Liver (tissue), 3 donors: ENCODE data around the gene OR6X1.

Experiments used
- EGR1 ChIP-seq, 2 donors: IDR thresholded peaks; 2 replicates each; pipeline ENCODE4 v1.6.1; 2016 to 2018; ENCODE audit warnings: antibody characterized with exemption in 2 of 2, low read depth in 2 of 2
- FOXA1 ChIP-seq: IDR thresholded peaks from 2 replicates; pipeline ENCODE4 v1.6.1; 2016; ENCODE audit warnings: antibody characterized with exemption
- GABPA ChIP-seq, 2 donors: IDR thresholded peaks in 1 of 2; conservative IDR thresholded peaks in 1 of 2; 2 replicates each; pipeline ENCODE4 v1.6.1; 2016; ENCODE audit warnings: antibody characterized with exemption in 2 of 2, mild to moderate bottlenecking in 1 of 2, moderate library complexity in 1 of 2
- HNF4G ChIP-seq: IDR thresholded peaks from 2 replicates; pipeline ENCODE4 v1.6.1; 2016; ENCODE audit warnings: antibody characterized with exemption
- JUND ChIP-seq, 2 donors: IDR thresholded peaks; 2 replicates each; pipeline ENCODE4 v1.6.1; 2016; ENCODE audit warnings: antibody characterized with exemption in 2 of 2
- RAD21 ChIP-seq, 2 donors: IDR thresholded peaks; 2 replicates each; pipeline ENCODE4 v1.6.1; 2016; ENCODE audit warnings: antibody characterized with exemption in 2 of 2, mild to moderate bottlenecking in 2 of 2
- TAF1 ChIP-seq: conservative IDR thresholded peaks from 2 replicates; pipeline ENCODE4 v1.6.1; 2016; ENCODE audit warnings: antibody characterized with exemption, mild to moderate bottlenecking
- YY1 ChIP-seq: IDR thresholded peaks from 2 replicates; pipeline ENCODE4 v1.6.1; 2016; ENCODE audit warnings: antibody characterized with exemption, mild to moderate bottlenecking
- TF ChIP-seq, protein P1 (sequence below): fragments of 150-350 bp; IDR thresholded peaks from 2 replicates; pipeline ENCODE4 v1.5.1; 2017; ENCODE audit warnings: improper control_type of control experiment, low read depth, low read length; ENCODE audit not compliant: missing input control
- TF ChIP-seq, protein P2 (sequence below): IDR thresholded peaks from 2 replicates; pipeline ENCODE4 v1.6.1; 2016; ENCODE audit warnings: antibody characterized with exemption, mild to moderate bottlenecking
- TF ChIP-seq, protein P3 (sequence below): IDR thresholded peaks from 2 replicates; pipeline ENCODE4 v1.6.1; 2016; ENCODE audit warnings: antibody characterized with exemption
- donor health status: healthy.
- donor health status: healthy.

DNA sequence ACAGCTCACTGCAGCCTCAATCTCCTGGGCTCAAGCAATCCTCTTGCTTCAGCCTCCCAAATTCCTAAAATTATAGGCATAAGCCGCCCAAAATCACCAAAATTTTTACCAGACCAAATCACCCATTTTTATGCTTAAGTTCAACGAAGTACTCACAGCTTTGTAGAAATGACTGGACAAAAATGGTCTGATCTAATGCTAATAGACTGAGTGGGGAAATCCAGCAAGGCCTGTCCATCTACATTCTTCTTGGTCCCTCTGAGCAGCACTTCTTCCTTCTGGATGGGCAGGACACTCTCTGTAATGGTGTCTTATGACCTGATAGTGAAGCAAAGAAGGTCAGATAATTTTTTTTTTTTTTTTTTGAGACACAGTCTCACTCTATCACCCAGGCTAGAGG is 18.7 kb upstream of the OR6X1 start:
- TF ChIP-seq, protein P1, sequence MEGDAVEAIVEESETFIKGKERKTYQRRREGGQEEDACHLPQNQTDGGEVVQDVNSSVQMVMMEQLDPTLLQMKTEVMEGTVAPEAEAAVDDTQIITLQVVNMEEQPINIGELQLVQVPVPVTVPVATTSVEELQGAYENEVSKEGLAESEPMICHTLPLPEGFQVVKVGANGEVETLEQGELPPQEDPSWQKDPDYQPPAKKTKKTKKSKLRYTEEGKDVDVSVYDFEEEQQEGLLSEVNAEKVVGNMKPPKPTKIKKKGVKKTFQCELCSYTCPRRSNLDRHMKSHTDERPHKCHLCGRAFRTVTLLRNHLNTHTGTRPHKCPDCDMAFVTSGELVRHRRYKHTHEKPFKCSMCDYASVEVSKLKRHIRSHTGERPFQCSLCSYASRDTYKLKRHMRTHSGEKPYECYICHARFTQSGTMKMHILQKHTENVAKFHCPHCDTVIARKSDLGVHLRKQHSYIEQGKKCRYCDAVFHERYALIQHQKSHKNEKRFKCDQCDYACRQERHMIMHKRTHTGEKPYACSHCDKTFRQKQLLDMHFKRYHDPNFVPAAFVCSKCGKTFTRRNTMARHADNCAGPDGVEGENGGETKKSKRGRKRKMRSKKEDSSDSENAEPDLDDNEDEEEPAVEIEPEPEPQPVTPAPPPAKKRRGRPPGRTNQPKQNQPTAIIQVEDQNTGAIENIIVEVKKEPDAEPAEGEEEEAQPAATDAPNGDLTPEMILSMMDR, result no peak
- TF ChIP-seq, protein P2, sequence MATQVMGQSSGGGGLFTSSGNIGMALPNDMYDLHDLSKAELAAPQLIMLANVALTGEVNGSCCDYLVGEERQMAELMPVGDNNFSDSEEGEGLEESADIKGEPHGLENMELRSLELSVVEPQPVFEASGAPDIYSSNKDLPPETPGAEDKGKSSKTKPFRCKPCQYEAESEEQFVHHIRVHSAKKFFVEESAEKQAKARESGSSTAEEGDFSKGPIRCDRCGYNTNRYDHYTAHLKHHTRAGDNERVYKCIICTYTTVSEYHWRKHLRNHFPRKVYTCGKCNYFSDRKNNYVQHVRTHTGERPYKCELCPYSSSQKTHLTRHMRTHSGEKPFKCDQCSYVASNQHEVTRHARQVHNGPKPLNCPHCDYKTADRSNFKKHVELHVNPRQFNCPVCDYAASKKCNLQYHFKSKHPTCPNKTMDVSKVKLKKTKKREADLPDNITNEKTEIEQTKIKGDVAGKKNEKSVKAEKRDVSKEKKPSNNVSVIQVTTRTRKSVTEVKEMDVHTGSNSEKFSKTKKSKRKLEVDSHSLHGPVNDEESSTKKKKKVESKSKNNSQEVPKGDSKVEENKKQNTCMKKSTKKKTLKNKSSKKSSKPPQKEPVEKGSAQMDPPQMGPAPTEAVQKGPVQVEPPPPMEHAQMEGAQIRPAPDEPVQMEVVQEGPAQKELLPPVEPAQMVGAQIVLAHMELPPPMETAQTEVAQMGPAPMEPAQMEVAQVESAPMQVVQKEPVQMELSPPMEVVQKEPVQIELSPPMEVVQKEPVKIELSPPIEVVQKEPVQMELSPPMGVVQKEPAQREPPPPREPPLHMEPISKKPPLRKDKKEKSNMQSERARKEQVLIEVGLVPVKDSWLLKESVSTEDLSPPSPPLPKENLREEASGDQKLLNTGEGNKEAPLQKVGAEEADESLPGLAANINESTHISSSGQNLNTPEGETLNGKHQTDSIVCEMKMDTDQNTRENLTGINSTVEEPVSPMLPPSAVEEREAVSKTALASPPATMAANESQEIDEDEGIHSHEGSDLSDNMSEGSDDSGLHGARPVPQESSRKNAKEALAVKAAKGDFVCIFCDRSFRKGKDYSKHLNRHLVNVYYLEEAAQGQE, result no peak
- no peak for TF ChIP-seq FOXA1
- no peak for TF ChIP-seq YY1
- TF ChIP-seq JUND (IDR thresholded peaks at IDR 0.05), result no peak
- TF ChIP-seq, protein P3, sequence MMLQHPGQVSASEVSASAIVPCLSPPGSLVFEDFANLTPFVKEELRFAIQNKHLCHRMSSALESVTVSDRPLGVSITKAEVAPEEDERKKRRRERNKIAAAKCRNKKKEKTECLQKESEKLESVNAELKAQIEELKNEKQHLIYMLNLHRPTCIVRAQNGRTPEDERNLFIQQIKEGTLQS, result no peak
- no peak for TF ChIP-seq RAD21 (IDR thresholded peaks at IDR 0.05)
- TF ChIP-seq TAF1, result no peak
- TF ChIP-seq EGR1 (IDR thresholded peaks at IDR 0.05; ENCODE audit: low read depth in 2 of 2), result no peak
- no peak for TF ChIP-seq GABPA (IDR thresholded peaks at IDR 0.05 in 1 of 2, conservative IDR thresholded peaks at IDR 0.05 in 1 of 2)
- TF ChIP-seq HNF4G, result no peak
